CD1c-positive myeloid dendritic cell (primary cell): ENCODE measurements around the gene CRYBG2.
"Not testable (repeated sequence)": the region's sequence is repeated elsewhere in the genome, so short reads cannot be mapped to it uniquely, and the experiment has no call there.

ENCODE experiments used
- DNase-seq: peaks from one replicate; pipeline ENCODE4 v3.0.0-alpha.2; 2016; ENCODE audit errors: extremely low spot score

CRYBG2 gene

GRCh38 chr1:26350701-26351589 lies 3.0 kb downstream of the CRYBG2 start:
- DNase-seq: no peak

- no peak for DNase-seq
Measured at GRCh38 chr1:26350343-26350700, 3.6 kb downstream of the CRYBG2 start.

GRCh38 chr1:26349877-26350244 lies 4.1 kb downstream of the CRYBG2 start:
- DNase-seq: no peak

DNA sequence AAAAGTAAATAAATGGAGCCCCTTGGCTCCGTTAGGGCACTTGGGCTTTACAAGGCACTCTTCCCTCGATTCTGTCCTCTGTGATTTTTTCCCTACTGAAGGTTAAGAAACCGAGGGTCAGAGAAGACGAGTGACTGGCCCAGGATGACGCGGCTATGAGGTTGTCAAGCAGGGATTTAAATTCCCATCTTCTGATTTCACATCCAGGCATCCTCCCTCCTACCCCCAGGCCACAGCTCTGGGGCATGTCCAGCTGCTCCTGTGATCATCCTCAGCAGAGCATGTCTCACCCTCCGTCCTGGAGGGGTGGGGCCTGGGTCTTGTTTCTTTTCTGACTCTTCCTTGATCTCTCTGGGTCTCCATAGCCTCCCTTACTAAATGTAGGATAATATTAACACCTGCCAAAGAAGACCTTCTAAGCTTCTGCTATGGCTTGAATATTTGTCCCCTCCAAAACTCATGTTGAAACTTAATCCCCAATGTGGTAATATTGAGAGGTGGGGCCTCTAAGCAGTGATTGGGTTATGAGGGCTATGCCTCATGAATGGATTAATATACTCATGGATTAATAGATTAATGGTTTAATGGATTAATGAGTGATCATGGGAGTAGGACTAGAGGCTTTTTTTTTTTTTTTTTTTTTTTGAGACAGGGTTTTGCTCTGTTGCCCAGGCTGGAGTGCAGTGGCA lies 4.6 kb downstream of the CRYBG2 start:
- no peak for DNase-seq

- DNase-seq: no peak
Measured at GRCh38 chr1:26346274-26347033, 7.5 kb downstream of the CRYBG2 start.

GRCh38 chr1:26345718-26346117 lies 8.2 kb downstream of the CRYBG2 start:
- no peak for DNase-seq

DNA sequence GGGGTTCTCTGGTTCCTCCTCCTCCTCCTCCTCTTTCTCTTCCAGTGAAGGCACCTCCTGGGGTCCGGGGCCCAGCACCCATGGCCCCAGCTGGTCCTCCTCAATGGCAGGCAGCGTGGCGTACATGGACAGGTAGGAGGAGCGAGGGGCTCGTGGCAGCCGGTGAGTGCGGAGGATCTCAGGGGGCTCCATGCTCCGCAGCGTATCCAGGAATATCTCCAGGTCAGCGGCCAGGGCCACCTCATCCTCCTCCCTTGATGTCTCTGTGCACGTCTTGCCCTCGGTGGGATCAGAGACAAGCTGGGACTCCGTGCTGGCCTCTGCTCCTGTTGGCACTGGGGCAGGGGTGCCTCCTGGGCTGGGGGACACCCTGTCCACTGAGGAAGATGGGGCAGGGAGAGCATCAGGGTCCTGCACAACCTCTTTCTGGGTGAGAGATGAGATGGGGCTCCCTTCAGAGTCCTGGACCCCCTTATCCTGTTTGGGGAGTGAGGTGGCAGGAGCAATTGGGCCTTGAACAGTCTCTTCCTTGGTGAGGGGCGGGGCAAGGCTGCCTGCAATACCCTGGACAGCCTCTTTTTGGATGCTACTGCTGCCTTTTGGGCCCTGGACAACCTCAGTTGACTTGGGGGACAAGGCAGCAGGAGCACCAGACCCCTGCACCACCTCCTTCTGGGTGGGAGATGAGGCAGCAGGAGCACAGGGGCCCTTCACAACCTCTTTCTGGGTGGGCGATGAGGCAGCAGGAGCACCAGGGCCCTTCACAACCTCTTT lies 9.6 kb downstream of the CRYBG2 start:
- no peak for DNase-seq

GRCh38 chr1:26340047-26340481 lies 13.9 kb downstream of the CRYBG2 start:
- no peak for DNase-seq

GRCh38 chr1:26338670-26339069 lies 15.3 kb downstream of the CRYBG2 start:
- DNase-seq: no peak

DNA sequence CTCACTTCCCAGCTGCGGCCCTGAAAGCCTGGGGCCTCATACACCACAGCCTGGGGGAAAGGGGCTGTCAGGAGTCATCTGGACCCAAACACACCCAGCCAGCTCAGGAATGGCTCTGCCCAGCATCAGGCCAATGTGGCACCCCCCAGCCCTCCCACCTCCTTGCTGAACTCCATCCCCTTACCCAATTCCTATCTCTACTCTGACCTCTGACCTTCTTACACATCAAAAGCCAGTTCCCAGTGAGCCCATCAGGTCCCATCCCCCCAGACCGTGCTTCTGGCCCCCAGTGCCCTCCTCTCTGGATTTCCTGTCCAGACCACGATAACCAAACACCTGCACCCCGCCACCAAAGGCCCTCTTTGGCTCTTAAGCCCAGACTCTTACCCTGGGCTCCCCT lies 16.3 kb downstream of the CRYBG2 start:
- no peak for DNase-seq

- no peak for DNase-seq
Measured at GRCh38 chr1:26337206-26337535, 16.8 kb downstream of the CRYBG2 start.

GRCh38 chr1:26336477-26337205 lies 17.3 kb downstream of the CRYBG2 start:
- DNase-seq: peak; percentile 65

DNA sequence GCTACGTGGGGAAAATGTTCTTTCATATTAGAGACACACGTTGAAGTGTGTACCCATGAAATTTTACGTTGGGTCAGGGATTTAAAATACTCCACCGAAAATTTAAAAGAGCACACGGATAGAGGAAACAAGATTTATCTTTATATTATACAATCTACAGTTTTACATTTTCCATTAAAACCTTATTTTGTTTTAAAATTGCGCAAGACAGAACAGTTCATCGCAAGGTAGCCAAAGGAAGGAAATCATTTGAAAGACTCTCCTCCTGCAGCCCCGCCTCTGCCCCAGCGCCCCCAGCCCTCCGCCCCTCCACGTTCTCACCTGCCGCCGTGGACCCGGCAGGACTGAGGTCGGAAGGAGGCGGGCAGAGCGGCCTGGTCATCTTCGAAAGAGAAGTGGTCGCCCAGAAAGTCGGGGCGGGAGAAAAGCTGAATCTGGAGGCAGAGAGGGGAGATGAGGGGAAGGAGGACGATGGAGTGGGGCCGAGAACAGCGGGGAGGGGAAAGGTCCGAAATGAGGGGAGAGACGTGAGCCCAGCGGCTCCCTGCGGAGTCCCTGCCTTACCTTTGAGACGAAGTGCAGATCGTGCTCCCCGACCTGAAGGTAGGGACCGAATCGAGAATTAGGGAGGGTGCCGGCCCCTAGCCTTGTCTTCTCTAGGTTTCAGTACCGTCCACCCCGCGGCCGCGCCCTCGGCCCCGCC lies 18.0 kb downstream of the CRYBG2 start:
- DNase-seq: no peak

GRCh38 chr1:26333312-26333711 lies 20.6 kb downstream of the CRYBG2 start:
- not testable (repeated sequence) for DNase-seq

DNA sequence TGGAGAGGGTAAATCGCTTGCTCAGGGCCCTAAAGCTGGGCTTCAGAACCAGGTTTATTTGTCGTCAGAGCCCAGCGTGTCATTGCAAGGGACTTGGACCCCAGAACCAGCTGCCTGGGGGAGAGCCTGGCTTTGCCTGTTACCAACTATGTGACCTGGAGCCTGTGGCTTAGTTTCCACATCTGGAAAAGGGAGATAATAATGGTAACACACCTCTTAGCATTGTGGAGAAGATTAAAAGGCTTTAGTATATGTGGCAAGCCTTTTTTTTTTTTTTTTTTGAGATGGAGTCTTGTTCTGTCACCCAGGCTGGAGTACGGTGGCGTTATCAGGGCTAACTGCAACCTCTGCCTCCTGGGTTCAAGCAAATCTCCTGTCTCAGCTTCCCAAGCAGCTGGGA lies 23.7 kb downstream of the CRYBG2 start:
- no peak for DNase-seq

DNA sequence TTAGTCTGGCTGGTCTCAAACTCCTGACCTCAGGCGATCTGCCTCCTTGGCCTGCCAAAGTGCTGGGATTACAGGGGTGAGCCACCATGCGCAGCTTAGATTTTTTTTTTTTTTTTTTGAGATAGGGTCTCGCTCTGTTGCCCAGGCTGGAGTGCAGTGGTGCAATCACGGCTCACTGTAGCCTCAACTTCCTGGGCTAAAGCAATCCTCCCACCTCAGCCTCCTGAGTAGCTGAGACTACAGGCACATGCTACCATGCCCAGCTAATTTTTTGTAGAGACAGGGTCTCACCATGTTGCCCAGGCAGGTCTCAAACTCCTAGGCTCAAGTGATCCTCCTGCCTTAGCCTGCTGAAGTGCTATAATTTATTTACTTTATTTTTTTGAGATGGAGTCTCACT lies 24.6 kb downstream of the CRYBG2 start:
- not testable (repeated sequence) for DNase-seq

DNA sequence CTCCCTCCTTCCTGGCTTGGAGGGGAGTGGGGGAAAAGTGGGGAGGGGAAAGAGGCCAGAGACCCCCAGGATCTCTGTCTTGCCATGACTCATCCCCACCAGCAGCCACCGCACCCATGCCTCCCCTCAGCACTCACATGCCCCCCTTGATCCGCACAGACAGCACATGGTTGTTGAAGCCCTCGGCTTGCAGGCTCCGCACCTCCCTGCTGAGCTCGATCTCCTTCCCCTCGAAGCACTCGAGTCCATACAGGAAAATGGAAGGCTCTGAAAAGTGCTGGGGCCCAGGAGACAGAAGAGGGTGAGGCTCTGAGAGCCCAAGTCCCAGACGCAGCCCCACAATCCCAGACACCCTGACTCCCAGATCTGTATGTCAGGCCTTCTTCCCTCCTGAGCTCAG lies 25.3 kb downstream of the CRYBG2 start:
- no peak for DNase-seq

- no peak for DNase-seq
Measured at GRCh38 chr1:26327956-26328362, 26.0 kb downstream of the CRYBG2 start.

GRCh38 chr1:26324550-26324949 lies 29.4 kb downstream of the CRYBG2 start:
- DNase-seq: no peak

- DNase-seq: no peak
Measured at GRCh38 chr1:26323382-26323781, 30.5 kb downstream of the CRYBG2 start.

- no peak for DNase-seq
Measured at GRCh38 chr1:26322042-26322331, 31.9 kb downstream of the CRYBG2 start.
